ENCODE results near the gene FARP1.

FARP1 gene

DNA sequence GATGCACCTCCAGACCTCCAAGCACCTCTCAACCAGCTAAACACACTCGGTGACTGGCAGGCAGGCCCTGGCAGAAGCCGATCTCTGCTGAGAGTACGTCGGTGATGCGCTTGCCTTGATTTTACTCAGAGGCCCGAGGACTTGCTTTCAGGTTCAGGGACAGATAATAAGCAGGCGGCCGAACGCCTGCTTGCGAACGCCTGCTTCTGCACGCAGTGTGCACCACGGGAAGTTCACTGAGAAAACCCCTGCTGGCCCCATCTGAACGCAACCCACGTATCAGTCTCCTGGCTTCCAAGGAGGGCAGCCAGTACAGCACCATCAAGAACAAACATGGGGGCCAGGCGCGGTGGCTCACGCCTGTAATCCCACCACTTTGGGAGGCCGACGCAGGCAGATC, 326.0 kb downstream of the FARP1 start:
- TF ChIP-seq, protein P1, sequence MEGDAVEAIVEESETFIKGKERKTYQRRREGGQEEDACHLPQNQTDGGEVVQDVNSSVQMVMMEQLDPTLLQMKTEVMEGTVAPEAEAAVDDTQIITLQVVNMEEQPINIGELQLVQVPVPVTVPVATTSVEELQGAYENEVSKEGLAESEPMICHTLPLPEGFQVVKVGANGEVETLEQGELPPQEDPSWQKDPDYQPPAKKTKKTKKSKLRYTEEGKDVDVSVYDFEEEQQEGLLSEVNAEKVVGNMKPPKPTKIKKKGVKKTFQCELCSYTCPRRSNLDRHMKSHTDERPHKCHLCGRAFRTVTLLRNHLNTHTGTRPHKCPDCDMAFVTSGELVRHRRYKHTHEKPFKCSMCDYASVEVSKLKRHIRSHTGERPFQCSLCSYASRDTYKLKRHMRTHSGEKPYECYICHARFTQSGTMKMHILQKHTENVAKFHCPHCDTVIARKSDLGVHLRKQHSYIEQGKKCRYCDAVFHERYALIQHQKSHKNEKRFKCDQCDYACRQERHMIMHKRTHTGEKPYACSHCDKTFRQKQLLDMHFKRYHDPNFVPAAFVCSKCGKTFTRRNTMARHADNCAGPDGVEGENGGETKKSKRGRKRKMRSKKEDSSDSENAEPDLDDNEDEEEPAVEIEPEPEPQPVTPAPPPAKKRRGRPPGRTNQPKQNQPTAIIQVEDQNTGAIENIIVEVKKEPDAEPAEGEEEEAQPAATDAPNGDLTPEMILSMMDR (IDR thresholded peaks at IDR 0.05; ENCODE audit: low read depth, low read length, poor library complexity, severe bottlenecking): no peak
- TF ChIP-seq EZH2phosphoT487 (IDR thresholded peaks at IDR 0.05; ENCODE audit: borderline replicate concordance, low read length): no peak
- Histone ChIP-seq H3K27ac (ENCODE audit: low read depth, low read length) (no peak overlapping the region), H3K27me3 (ENCODE audit: control insufficient read depth, low read length) (no peaks in the 10 kb centered on the region), H3K9me2 (replicated peaks; ENCODE audit: control insufficient read depth, low read length) (no peaks in the 10 kb centered on the region), H3K79me2 (ENCODE audit: control insufficient read depth, low read length) (peaks cover 16% of the 10 kb centered on the region), H3K4me2 (ENCODE audit: low read length) (no peak overlapping the region), H3K4me1 (ENCODE audit: control insufficient read depth, low read length) (no peaks in the 10 kb centered on the region), H3K4me3 (ENCODE audit: low read length) (no peak overlapping the region), H3F3A (ENCODE audit: control insufficient read depth, insufficient read depth) (no peaks in the 10 kb centered on the region; the same call in 1 of the 2 replicates), H3K36me3 (ENCODE audit: control insufficient read depth, low read length) (peaks cover 73% of the 10 kb centered on the region), H4K20me1 (ENCODE audit: control insufficient read depth, insufficient read depth, low read depth, low read length) (no peaks in the 10 kb centered on the region), H3K9me3 (ENCODE audit: control insufficient read depth, insufficient read depth, low read length) (peaks cover 5% of the 10 kb centered on the region; the same call in 1 of the 2 replicates)

DNA sequence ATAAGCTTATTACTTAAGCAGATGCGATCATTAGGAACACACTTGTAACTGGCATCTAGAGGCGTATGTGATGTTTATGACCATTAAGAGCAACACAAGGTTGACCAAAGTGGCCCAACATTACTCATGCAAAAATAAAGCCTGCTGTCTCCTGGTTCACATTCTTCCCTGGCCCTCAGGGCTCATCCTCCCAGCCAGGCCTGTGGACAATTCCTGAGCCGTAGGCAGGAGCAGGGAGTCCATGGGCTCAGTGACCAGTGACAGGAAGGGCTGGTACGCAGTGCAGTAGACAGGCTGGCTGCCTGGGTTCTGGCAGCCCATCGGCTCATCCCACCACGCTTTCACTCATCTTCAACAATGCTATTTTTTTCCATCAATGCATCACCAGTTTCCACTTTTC, 328.0 kb downstream of the FARP1 start:
- Histone ChIP-seq H3K36me3 (ENCODE audit: control insufficient read depth, low read length) (peaks cover 78% of the 10 kb centered on the region), H4K20me1 (ENCODE audit: control insufficient read depth, insufficient read depth, low read depth, low read length) (no peaks in the 10 kb centered on the region), H3K27ac (ENCODE audit: low read depth, low read length) (no peak overlapping the region), H3K4me3 (ENCODE audit: low read length) (no peak overlapping the region), H3K4me1 (ENCODE audit: control insufficient read depth, low read length) (no peaks in the 10 kb centered on the region), H3K27me3 (ENCODE audit: control insufficient read depth, low read length) (no peaks in the 10 kb centered on the region), H3K79me2 (ENCODE audit: control insufficient read depth, low read length) (peaks cover 20% of the 10 kb centered on the region), H3K9me2 (replicated peaks; ENCODE audit: control insufficient read depth, low read length) (no peaks in the 10 kb centered on the region), H3K4me2 (ENCODE audit: low read length) (no peak overlapping the region), H3K9me3 (ENCODE audit: control insufficient read depth, insufficient read depth, low read length) (peaks cover 18% of the 10 kb centered on the region; the same call in 1 of the 2 replicates), H3F3A (ENCODE audit: control insufficient read depth, insufficient read depth) (no peaks in the 10 kb centered on the region; the same call in 1 of the 2 replicates)
- TF ChIP-seq EZH2phosphoT487 (IDR thresholded peaks at IDR 0.05; ENCODE audit: borderline replicate concordance, low read length): no peak
- TF ChIP-seq, protein P1 (IDR thresholded peaks at IDR 0.05; ENCODE audit: low read depth, low read length, poor library complexity, severe bottlenecking): no peak

DNA sequence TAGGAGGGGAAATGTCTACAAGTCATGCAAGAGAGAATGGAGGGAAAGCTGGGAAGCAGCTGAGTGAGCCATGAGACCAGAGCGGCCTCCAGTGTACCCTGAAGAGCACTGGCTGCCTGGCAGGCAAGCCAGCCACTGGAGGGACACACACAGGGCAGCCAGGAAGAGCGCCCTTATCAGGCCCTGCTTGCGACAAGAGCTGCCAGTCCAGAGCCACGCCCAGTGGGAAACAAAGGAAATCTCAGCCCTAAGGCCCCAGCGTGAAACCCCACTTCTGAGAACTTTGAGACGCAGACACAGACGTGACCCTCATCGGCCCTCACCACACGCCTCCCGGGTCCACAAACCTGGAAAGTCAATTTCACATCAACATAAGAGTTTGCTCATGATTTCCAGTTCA, 329.0 kb downstream of the FARP1 start:
- Histone ChIP-seq H4K20me1 (ENCODE audit: control insufficient read depth, insufficient read depth, low read depth, low read length) (no peaks in the 10 kb centered on the region), H3K4me3 (ENCODE audit: low read length) (no peak overlapping the region), H3K79me2 (ENCODE audit: control insufficient read depth, low read length) (peaks cover 30% of the 10 kb centered on the region), H3F3A (ENCODE audit: control insufficient read depth, insufficient read depth) (no peaks in the 10 kb centered on the region; the same call in 1 of the 2 replicates), H3K36me3 (ENCODE audit: control insufficient read depth, low read length) (peaks cover 79% of the 10 kb centered on the region), H3K9me3 (ENCODE audit: control insufficient read depth, insufficient read depth, low read length) (peaks cover 18% of the 10 kb centered on the region; the same call in 1 of the 2 replicates), H3K27ac (ENCODE audit: low read depth, low read length) (no peak overlapping the region), H3K27me3 (ENCODE audit: control insufficient read depth, low read length) (no peaks in the 10 kb centered on the region), H3K4me2 (ENCODE audit: low read length) (no peak overlapping the region), H3K9me2 (replicated peaks; ENCODE audit: control insufficient read depth, low read length) (no peaks in the 10 kb centered on the region), H3K4me1 (ENCODE audit: control insufficient read depth, low read length) (peaks cover 8% of the 10 kb centered on the region)
- no peak for TF ChIP-seq EZH2phosphoT487 (IDR thresholded peaks at IDR 0.05; ENCODE audit: borderline replicate concordance, low read length)
- TF ChIP-seq, protein P1 (IDR thresholded peaks at IDR 0.05; ENCODE audit: low read depth, low read length, poor library complexity, severe bottlenecking): no peak

All from DOHH2 (cell line).